HepG2 (cell line): Measurements from ENCODE around the gene ERF. TPM values are rescaled to one million over a fixed set of nuclear protein-coding genes. Genes with fewer than 3 reads are reported as not detected.
A peak's percentile ranks its signal among the peaks of the same experiment; 100 is the strongest.

Source experiments
- ARID3A ChIP-seq: IDR thresholded peaks from 2 replicates; pipeline ENCODE4 v1.6.1; 2012; ENCODE audit warnings: low read depth, low read length, improper control_type of control experiment
- DBP ChIP-seq: sonication (generic); formaldehyde crosslinking; IDR thresholded peaks from 2 replicates; pipeline ENCODE4 v1.4.0; 2020; ENCODE audit warnings: missing genetic modification reagents; ENCODE audit errors: not compliant biosample characterization
- EP300 ChIP-seq, 3 experiments: sonication (generic) in 1 of 3; formaldehyde crosslinking in 1 of 3; IDR thresholded peaks; 2 replicates each; pipeline versions ENCODE4 v1.5.1 to v1.6.1; 2011 to 2020; ENCODE audit warnings: low read depth in 2 of 3, low read length in 2 of 3, borderline replicate concordance in 1 of 3, improper control_type of control experiment in 1 of 3, mild to moderate bottlenecking in 1 of 3, missing genetic modification reagents in 1 of 3, moderate library complexity in 1 of 3
- FOSL2 ChIP-seq: sonication (generic); formaldehyde crosslinking; IDR thresholded peaks from 2 replicates; pipeline ENCODE4 v1.4.0; 2020; ENCODE audit warnings: missing genetic modification reagents
- FOXK1 ChIP-seq: sonication (generic); formaldehyde crosslinking; IDR thresholded peaks from 2 replicates; pipeline ENCODE4 v1.4.0; 2020; ENCODE audit warnings: low read depth, missing genetic modification reagents, borderline replicate concordance
- FOXM1 ChIP-seq: sonication (generic); formaldehyde crosslinking; IDR thresholded peaks from 2 replicates; pipeline ENCODE4 v1.5.0; 2020; ENCODE audit warnings: missing genetic modification reagents
- GATAD1 ChIP-seq: IDR thresholded peaks from 2 replicates; pipeline ENCODE4 v1.6.1; 2016; ENCODE audit warnings: missing genetic modification reagents, missing compliant biosample characterization
- MXD1 ChIP-seq: sonication (generic); formaldehyde crosslinking; IDR thresholded peaks from 2 replicates; pipeline ENCODE4 v1.4.0; 2020; ENCODE audit warnings: mild to moderate bottlenecking, missing genetic modification reagents
- PTBP1 ChIP-seq: fragments of 200-400 bp; formaldehyde crosslinking; IDR thresholded peaks from 2 replicates; pipeline ENCODE4 v1.6.1; 2018; ENCODE audit warnings: low read length, low read depth; ENCODE audit not compliant: poor library complexity, severe bottlenecking
- RELA ChIP-seq: sonication (generic); formaldehyde crosslinking; IDR thresholded peaks from 2 replicates; pipeline ENCODE4 v1.4.0; 2020; ENCODE audit warnings: missing genetic modification reagents
- RNF2 ChIP-seq: fragments of 450-650 bp; conservative IDR thresholded peaks from 2 replicates; pipeline ENCODE4 v1.6.1; 2016; ENCODE audit warnings: low read depth
- RXRA ChIP-seq: sonication (generic); formaldehyde crosslinking; IDR thresholded peaks from 2 replicates; pipeline ENCODE4 v1.5.1; 2020; ENCODE audit warnings: missing genetic modification reagents
- SNAPC2 ChIP-seq: sonication (generic); formaldehyde crosslinking; IDR thresholded peaks from 2 replicates; pipeline ENCODE4 v1.8.1; 2022; ENCODE audit warnings: mild to moderate bottlenecking, missing genetic modification reagents
- TAF1 ChIP-seq: sonication (generic); formaldehyde crosslinking; IDR thresholded peaks from 2 replicates; pipeline ENCODE4 v1.4.0; 2020; ENCODE audit warnings: missing genetic modification reagents
- TBL1XR1 ChIP-seq: fragments of 150-350 bp; IDR thresholded peaks from 2 replicates; pipeline ENCODE4 v1.6.1; 2014; ENCODE audit warnings: borderline replicate concordance, low read length; ENCODE audit not compliant: partially characterized antibody
- ZBTB7A ChIP-seq: sonication (generic); formaldehyde crosslinking; IDR thresholded peaks from 2 replicates; pipeline ENCODE4 v1.8.0; 2022; ENCODE audit warnings: mild to moderate bottlenecking, missing genetic modification reagents
- ZFP36L2 ChIP-seq: sonication (generic); formaldehyde crosslinking; IDR thresholded peaks from 2 replicates; pipeline ENCODE4 v1.4.0; 2020; ENCODE audit warnings: missing genetic modification reagents
- ZNF101 ChIP-seq: sonication (generic); formaldehyde crosslinking; IDR thresholded peaks from 2 replicates; pipeline ENCODE4 v1.4.0; 2020; ENCODE audit warnings: mild to moderate bottlenecking, low read depth, missing genetic modification reagents, borderline replicate concordance
- ZNF276 ChIP-seq: sonication (generic); formaldehyde crosslinking; IDR thresholded peaks from 2 replicates; pipeline ENCODE4 v1.4.0; 2020; ENCODE audit warnings: mild to moderate bottlenecking, low read depth, missing genetic modification reagents
- ZNF414 ChIP-seq: sonication (generic); formaldehyde crosslinking; IDR thresholded peaks from 2 replicates; pipeline ENCODE4 v1.5.0; 2020; ENCODE audit warnings: missing genetic modification reagents
- ZNF674 ChIP-seq: sonication (generic); formaldehyde crosslinking; IDR thresholded peaks from 2 replicates; pipeline ENCODE4 v1.5.0; 2020; ENCODE audit warnings: low read depth, mild to moderate bottlenecking, missing genetic modification reagents
- polyA plus RNA-seq, 8 experiments: library from polyadenylated mRNA; depleted of rRNA in 3 of 8; stranded (reverse) in 7 of 8; unstranded in 1 of 8; fragments of >200 nt; fragmentation: Illumina TruSeq in 4 of 8; extraction: Trizol in 4 of 8; gene quantifications; 2 replicates each; pipeline versions ENCODE4 v1.2.1 to v1.2.3, GENCODE V29; 2011 to 2016; ENCODE audit warnings: low read depth in 4 of 8, missing spikeins in 1 of 8, mixed read lengths in 1 of 8; ENCODE audit not compliant: insufficient read depth in 1 of 8
- total RNA-seq, 5 experiments: library from RNA; depleted of rRNA; stranded (reverse); fragments of >200 nt; fragmentation: Illumina TruSeq; extraction: Trizol; gene quantifications; 2 replicates each; pipeline ENCODE4 v1.2.3, GENCODE V29; 2016; ENCODE audit warnings: low read depth in 1 of 5

Gene ERF
- total and polyA plus RNA-seq, 2 of the 13 experiments (the other 11 are each of a cell fraction or from before 2014, with no cell fraction given), result 67.1 to 69.9 TPM

- TF ChIP-seq ZNF674 (CRISPR knock-in tag) (no peak), ARID3A (no peak), FOXK1 (peak; percentile 85; the same call in 1 of the 2 replicates), ZFP36L2 (no peak), SNAPC2 (CRISPR knock-in tag) (no peak; the same call in 1 of the 2 replicates), PTBP1 (no peak), FOSL2 (CRISPR knock-in tag) (no peak), GATAD1 (peak; percentile 94), TAF1 (CRISPR knock-in tag) (peak; percentile 94), EP300 (IDR thresholded peaks at IDR 0.05; ENCODE audit: low read depth in 2 of 2, low read length in 2 of 2) (no peak; a peak in 1 of 4 replicates), EP300 (CRISPR knock-in tag; IDR thresholded peaks at IDR 0.05; ENCODE audit: borderline replicate concordance) (0 out of 2 replicates have a peak, but pooled peaks have one; percentile 25), TBL1XR1 (no peak), ZNF101 (no peak), ZNF414 (CRISPR knock-in tag) (no peak), ZBTB7A (peak; percentile 96), RELA (CRISPR knock-in tag) (no peak), FOXM1 (no peak), MXD1 (CRISPR knock-in tag) (peak; percentile 83), RNF2 (0 out of 2 replicates have a peak, but pooled peaks have one; percentile 33), DBP (CRISPR knock-in tag) (no peak), RXRA (CRISPR knock-in tag) (peak; percentile 82), ZNF276 (no peak)
Observed at GRCh38 chr19:42219812-42220750, 34.8 kb downstream of the ERF start, which contains the start of gene ZNF526 (continued).
